C4-2B (cell line): ENCODE results near the gene CASP7.
"Not testable (repeated sequence)": the region's sequence is repeated elsewhere in the genome, so short reads cannot be mapped to it uniquely, and the experiment has no call there.

Source experiments
- H3K27ac ChIP-seq: fragments of 450-650 bp; 2 replicates; pipeline ENCODE4 v1.5.1; 2017
- CTCF ChIP-seq: fragments of 450-650 bp; conservative IDR thresholded peaks from 2 replicates; pipeline ENCODE4 v1.5.1; 2017; ENCODE audit warnings: mild to moderate bottlenecking
- ZFX ChIP-seq: fragments of 450-650 bp; IDR thresholded peaks from 2 replicates; pipeline ENCODE4 v1.6.1; 2017

Gene CASP7

GRCh38 chr10:113646336-113647201, 33.1 kb upstream of the CASP7 start:
- no peak for TF ChIP-seq CTCF
- TF ChIP-seq ZFX, result no peak
- no peak overlapping the region for H3K27ac ChIP-seq

- no peak overlapping the region for H3K27ac ChIP-seq
- no peak for TF ChIP-seq CTCF
- TF ChIP-seq ZFX, result no peak
These were observed 31.9 kb upstream of the CASP7 start for GRCh38 chr10:113647812-113648211.

GRCh38 chr10:113648478-113648877, 31.2 kb upstream of the CASP7 start:
- no peak overlapping the region for H3K27ac ChIP-seq
- TF ChIP-seq CTCF (no peak), ZFX (no peak)

GRCh38 chr10:113650172-113650571, 29.5 kb upstream of the CASP7 start:
- TF ChIP-seq ZFX (no peak), CTCF (no peak)

GRCh38 chr10:113651021-113651420, 28.7 kb upstream of the CASP7 start:
- TF ChIP-seq CTCF (no peak), ZFX (no peak)
- H3K27ac ChIP-seq, result no peak overlapping the region

More at GRCh38 chr10:113650172-113650571, 29.5 kb upstream of the CASP7 start:
- H3K27ac ChIP-seq, result no peak overlapping the region

GRCh38 chr10:113651898-113652297, 27.8 kb upstream of the CASP7 start:
- no peak overlapping the region for H3K27ac ChIP-seq
- TF ChIP-seq CTCF, result no peak
- no peak for TF ChIP-seq ZFX

GRCh38 chr10:113652456-113652855, 27.3 kb upstream of the CASP7 start:
- H3K27ac ChIP-seq, result not testable (repeated sequence)

GRCh38 chr10:113656896-113657295, 22.8 kb upstream of the CASP7 start:
- H3K27ac ChIP-seq, result no peak overlapping the region
- TF ChIP-seq CTCF (no peak), ZFX (no peak)
